NCI-H524 (cell line): ENCODE measurements around the gene LARGE1.

ENCODE experiments used
- DNase-seq, 2 experiments: peaks; one replicate each; lab custom pipeline; 2025; lab: John Stamatoyannopoulos, UW

The LARGE1 gene

DNA sequence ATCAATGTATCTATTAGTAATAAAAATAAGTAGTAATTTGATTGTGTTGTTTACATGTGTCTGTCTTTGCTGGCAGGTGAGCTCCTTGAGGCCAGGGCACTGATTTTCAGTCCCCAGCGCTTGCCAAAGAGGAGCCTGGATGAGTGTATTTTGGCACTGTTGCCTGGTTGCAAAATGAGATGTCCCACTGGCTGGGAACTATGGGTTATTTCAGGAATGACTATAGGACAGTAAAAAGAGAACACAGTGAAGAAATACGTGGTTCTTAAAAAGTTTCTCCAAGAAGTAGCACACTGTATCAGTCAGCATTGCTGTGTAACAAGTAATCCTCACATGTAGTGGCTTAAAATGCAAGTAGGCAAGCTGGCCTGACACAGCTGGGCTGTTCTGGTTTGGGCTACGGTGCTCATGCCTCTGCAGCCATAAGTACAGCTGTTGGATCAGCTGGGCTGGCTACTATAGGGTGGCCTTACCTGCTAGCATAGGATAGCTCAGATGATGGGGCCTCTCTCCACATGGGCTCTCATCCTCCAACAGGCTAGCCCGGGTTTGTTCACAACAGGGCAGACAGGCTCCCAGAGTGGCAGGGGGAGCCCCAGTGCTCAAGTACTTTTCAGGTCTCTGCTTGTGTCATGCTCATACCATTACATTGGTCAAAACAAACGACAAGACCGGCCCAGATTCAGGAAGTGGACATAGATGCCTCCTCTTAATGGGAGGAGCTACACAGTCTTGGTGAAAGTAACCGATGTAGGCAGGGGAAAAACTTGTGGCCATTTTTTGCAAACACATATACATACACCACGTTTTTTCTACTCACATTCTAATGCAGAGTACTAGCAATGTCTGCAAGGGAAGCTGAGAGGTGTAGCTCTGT is 399.1 kb downstream of the LARGE1 start:
- DNase-seq: no peak

DNA sequence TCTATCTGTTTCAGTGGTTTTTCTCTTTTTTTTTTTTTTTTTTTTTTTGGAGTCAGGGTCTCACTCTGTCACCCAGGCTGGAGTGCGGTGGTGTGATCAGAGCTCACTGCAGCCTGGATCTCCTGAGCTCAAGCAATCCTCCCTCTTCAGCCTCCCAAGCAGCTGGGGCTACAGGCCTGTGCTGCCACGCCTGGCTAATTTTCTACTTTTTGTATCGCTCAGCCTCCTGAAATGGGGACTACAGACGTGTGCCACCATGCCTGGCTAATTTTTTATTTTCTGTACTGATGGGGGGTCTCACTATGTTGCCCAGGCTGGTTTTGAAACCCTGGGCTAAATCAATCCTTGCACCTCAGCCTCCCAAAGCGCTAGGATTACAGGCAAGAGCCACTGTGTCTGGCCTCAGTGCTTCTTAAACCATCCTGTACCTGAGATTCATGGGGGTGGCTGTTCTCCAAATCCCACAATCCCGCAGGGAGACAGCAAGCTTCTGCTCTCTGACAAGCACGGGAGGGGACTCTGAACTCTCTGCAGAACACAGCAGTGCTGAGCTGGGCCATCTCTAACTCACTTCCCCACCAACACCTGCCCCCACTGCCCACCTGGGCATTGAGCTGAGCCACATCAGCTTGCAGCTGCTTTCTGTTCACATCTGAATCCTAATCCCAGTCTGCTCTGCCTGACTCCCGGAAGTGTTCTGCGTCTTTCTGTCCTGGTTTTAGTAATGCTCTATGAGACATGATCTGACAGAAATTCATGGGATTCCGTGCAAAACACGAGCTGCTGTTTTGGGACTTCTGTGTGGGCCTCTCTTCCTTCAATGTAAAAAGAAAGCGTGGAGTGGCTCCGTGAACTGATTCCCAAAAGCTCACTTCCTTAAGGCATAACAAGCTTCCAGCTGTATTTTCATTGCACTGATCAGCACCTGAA is 400.0 kb downstream of the LARGE1 start:
- no peak for DNase-seq

DNA sequence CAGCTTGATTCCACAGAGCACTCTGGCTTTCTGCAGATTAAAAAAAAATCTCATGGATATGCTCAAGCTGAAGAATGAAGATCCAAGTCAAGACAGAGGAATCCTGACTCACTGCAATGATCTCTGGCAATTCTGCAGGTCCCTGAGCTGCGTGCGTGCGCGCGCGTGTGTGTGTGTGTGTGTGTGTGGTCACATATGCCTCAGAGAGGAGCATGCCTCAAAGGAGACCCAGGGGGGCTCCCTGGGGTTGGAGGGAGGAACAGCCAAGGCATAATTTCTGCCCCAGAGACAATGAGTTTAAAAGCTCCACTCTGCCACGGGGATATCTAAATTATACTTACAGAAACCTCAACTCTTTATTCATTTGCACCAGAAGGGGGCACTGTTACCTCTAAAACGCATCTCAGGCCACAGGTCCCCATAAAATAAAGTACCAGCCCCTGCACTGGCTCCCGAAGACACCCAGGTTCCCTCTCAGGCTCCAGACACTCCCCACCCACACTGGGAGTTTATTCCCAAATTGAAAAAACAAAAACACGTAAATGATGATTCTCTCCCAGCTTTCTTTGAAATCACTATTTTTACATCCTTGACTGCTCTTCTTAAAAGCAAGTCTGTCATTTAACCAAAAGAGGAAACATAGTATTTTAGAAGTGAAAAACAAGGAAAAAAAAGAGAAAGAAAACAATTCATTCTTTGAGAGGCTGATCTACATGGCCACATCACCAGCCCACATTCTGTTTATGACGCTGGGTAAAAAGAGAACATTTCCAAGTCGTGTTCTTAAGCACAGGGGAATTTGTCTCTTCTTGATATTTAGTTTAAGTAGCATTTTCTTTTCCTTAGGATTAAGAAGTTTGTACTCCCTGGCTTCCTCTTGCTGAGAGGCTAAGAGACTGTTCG is 401.0 kb downstream of the LARGE1 start:
- peak in 1 of 2 experiments; percentile 61 for DNase-seq

DNA sequence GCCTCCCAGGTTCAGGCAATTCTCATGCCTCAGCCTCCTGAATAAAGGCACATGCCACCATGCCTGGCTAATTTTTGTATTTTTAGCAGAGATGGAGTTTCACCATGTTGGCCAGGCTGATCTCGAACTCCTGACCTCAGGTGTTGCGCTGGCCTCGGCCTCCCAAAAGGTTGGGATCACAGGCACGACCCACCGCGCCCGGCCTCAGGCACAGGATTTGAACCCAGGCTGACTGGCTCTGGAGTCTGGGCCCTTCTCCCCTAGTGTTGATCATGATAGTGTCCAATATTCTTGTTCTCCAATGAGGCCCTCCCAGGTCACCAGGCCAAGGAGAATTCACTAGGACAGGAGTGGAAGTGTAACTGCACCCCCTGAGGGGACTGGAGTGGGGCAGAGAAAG is 401.9 kb downstream of the LARGE1 start:
- no peak for DNase-seq

DNA sequence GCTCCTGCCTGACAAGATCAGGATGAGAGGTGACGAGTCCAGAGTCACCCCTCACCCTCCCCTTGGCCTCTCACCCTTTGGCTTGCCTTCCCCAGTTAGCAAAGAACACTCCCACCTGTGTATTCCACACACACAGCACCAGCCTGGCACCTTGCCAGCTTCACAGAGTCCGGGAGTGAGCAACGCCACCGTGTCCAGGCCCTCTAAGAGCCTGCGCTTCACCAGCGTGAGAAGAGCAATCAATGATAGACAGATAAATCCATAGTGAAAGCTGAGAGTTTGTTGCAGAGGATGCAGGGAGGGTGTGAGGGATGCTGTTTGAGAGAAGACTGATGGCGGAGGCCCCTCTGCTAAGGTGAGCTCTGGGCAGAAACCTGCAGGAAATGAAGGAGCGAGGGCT is 404.5 kb downstream of the LARGE1 start:
- DNase-seq: no peak

DNA sequence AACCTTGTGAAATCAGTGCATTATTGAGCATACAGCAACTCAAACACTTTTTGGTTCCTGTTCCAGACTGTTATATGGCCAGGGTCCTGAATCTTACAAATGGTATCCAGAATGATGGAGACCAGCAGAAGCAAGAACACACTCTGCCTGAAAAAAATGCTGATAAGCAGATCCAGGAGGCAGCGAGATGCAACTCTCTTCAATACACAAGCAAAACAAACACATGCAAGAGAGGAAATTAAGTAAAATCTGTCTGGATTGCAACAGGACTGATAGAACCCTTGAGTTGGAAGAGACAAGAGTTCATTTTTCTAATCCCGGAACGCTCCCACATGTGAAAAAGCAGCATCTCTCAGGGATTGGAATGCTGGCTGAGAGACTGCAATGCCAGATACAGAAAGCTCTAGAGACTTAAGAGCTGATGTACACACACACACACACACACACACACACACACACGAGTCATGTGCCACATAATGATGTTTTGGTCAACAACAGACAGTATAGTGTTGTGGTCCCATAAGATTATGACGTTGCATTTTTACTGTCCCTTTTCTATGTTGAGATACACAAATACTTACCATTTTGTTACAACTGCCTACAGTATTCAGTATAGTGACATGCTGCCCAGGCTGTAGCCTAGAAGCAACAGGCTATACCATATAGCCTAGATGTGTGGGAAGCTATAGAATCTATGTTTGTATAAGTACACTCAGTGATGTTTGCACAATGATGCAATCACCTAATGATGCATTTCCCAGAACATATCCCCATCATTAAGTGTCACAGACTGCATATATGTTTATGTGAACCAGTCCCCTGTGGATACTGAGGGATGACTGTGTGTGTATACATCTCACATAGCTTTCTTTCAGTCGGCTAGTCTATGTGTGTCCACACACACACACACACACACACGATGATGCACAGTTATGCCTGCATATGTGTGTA is 406.6 kb downstream of the LARGE1 start:
- DNase-seq: no peak

DNA sequence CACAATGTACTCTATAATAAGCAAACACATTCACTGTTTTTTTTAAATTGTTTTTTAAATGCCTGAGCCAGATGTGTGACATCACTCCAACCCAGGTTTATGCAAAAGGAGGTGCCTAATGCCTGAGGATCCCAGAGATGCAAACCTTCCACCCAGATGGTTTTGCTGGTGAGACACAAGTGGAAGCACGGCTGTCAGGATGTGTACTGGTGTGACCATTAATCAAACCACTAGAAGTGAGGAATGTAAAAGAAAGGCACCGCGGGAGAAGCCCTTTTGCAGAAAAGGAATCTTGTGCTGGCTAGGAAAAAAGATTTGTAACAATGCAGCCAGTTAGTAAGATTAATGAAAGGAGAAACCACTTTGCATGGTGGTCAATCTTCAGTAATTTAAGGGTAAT is 407.4 kb downstream of the LARGE1 start:
- DNase-seq: no peak

DNA sequence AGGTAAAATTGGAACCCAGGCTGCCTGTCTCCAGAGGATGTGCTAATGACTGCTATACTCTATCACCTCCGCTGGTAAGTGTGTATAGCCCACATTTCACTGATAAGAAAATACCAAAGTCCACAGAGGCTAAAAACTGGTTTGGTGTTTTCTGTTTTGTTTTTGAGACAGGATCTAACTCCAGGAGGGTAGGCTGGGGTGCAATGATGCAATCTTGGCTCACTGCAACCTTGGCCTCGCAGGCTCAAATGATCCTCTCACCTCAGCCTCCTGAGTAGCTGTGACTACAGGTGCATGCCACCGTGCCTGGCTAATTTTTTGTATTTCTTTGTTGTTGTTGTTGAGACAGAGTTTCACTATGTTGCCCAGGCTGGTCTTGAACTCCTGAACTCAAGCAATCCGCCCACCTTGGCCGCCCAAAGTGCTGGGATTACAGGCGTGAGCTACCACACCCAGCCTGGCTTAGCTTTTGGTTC is 409.8 kb downstream of the LARGE1 start:
- no peak for DNase-seq

DNA sequence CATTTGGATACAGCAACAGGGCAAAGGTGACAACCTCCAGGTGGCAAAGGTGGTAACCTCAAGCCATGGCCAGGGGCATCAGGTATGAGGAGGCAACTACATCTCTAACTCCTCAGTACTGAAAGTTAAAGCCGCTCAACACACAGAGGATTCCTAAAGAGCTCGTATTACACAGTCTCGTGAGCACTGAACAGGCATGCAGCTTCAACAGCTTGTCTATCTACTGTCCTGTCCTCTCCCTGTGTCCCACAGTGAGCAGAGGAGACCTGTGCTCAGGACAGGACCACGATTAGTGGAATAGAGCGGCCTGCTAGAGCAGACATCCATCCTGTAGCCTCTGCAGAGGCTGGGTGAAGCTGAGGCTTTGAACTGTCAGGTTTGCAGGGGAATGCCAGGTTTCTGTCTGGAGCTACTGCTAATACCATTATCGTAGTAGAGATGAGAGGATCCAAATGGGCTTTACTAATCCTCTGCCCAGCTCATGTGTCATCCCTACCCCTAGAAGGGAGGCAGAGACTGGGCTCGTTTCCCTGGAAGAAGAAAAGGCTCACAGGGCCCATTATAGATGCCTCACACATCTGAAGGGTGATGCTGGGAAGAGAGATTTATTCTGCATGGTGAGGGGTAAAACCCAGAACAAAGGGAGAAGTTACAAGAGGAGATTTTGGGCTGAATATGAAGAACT is 415.2 kb downstream of the LARGE1 start:
- DNase-seq: peak; percentile 29 to 80

DNA sequence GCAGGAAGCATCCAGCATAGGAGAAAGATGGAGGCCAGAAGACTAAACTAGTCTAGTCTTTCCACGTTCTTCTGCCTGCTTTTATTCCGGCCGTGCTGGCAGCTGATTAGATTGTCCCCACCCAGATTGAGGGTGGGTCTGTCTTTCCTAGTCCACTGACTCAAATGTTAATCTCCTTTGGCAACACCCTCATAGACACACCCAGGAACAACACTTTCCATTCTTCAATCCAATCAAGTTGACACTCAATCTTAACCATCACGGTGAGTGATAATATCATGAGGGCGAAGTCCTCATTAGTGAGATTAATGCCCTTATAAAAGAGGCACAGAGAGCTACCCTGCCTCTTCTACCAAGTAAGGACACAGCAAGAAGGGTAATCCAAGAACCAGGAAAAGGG is 424.2 kb downstream of the LARGE1 start:
- DNase-seq: no peak

DNA sequence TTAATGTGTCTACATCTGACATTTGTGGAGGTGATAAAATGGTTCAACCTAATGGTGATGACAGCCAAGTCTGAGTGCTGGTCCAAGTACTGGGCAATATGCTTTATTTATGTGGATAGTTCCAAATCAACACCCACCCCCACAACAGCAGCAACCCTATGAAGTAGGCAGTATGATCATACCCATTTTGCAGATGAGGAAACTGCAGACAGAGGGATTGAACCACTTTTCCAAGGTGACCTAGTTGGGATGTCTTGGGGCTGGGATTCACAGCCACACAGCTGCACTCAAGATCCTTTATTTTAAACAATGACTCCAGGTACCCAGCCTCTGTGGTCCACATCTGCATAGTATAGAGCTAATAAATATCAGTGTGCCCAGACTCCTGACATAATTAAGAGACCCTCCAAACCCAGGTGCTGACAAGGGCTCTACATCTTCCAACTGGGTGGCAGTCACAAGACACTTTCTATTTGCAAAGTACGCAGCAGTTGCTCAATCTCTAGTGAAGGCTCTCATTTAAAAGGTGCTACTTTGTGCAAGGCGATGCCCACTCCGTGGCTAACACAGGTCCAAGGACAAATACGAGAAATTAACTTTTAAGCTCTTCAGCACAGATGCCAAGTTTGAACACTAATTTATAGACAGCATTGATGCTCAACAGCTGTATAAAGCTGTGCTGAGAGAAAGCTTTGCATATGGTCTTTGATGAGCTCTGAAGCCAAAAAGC is 426.6 kb downstream of the LARGE1 start:
- no peak for DNase-seq

DNA sequence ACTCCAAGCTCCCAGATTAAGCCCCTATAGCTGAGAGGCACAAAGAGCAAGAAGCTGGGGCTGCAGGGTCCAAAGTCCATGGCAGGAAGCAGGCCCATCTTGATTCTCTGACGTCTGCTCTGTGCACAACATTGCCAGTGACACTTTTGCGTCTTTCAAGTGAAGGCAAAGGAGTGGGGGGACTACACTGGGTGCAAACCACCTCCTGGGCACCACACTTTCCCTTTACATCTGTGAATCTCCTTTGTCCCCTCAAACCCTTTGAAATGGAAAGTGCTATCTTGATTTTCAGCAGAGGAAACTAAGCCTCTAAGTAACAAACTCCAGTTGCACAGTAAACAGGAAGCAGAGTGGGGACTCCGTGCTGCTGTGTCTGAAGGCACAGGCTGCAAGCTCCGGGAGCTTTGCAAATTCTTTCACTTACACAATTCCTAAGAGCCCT is 428.0 kb downstream of the LARGE1 start:
- no peak for DNase-seq

DNA sequence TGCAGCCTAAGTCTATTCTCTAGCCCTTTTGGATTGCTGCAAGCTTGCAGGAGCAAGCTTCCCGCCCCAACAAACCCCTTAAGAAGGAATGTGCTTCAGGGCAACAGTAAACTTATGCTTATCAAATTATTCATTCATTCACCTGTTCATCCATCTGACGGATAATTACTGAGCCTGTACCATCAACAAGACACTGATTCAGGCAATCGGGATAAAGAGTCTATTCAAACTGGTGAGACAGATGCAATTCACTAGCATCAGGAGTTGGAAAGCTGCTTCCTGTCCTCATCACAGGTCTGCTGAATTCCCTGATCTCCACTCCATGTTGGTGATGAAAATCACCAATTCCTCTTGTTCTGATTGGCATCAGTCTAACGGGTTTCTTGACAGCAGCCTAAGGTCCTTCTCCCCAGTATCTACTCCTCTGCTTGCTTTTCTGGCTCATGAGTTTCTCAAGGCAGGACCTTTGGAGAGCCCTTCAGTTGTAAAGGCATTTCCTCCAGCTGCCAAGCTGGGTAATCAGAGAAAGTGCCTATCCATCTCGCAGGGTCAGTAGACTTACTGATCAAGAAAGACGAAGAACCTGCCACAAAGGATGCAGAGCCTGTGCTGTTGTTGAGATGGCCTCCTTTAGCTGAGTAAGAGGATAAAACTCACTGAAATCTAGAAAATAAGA is 433.1 kb downstream of the LARGE1 start:
- no peak for DNase-seq

DNA sequence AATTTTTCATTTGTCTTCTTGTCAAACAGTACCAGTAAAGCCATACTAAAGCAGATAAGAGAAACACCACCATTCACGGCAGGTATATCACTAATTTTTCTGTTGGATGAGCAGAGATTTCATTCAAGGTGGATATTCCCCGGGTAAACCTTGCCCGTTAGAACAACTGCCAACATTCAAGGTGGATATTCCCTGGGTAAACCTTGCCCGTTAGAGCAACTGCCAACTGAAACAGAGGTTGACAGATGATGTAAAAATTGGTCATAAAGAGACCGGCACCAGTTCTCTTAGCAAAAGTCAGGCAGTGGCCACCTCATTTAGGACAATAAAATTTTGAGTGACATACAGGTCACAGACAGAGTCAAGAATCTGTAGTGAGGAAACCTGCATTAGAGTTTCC is 438.7 kb downstream of the LARGE1 start:
- no peak for DNase-seq

DNA sequence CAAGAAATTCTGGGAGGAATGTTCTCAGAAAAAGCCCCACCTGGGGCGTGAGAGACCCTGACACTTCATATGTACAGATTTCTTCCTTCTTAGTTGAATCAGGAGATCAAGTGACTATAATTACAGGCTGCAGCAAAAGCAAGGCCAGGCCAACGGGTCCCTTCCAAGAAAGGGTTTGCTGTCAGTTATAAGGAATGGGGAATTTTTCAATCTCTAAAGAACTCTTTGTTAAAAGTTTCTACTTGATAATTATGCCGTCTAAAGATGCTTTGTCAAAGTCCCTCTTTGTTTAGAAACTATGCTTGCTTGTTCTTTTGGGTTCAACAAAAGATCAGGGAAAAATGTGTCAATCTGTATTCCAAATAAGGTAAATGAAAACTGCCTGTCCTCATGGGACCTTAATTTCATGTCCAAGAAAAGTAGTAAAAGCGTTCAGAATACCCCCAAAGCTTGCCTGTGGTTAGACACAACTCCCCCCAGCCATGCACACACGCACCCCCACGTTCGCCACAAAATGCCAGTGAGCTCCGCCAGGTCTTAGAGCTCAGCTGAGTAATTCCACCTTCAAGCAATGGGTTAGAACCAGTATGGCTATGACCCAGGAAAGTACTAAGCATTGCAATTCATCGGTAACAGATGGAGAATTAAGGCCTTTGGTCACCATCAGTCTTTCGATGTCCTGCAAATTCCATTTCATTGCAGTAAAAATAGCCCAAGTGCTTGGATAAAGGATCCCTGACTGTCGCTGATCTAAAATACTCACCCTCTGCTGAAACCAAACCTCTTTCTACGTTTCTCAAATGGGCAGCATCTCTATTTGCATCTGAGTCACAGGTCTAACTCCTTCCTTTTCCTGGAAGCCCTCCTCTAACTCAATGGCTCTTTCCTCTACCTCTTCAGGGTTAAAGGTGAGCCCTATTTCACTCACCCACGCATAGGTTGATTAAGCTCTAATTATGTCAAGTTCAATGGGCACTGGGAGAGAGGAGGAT is 442.9 kb downstream of the LARGE1 start:
- DNase-seq: no peak

DNA sequence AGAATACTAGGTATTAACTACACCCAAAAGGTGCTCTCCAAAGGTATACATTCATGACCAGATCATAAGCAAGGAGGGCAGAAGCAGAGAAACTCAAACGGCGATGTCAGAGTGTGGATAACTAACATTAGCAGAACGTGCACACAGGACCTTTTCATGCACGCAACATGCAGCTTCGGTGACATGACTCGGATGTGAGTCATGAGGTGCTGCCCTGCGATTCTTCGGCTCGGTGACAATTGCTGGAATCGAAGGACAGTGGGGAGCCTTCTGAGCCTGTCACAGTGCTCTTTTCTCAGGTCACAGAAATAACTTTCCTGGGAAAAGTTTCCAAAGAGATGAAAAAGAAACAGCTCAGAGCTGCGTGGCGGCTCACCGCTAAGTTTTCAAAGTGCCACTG is 443.6 kb downstream of the LARGE1 start:
- no peak for DNase-seq

DNA sequence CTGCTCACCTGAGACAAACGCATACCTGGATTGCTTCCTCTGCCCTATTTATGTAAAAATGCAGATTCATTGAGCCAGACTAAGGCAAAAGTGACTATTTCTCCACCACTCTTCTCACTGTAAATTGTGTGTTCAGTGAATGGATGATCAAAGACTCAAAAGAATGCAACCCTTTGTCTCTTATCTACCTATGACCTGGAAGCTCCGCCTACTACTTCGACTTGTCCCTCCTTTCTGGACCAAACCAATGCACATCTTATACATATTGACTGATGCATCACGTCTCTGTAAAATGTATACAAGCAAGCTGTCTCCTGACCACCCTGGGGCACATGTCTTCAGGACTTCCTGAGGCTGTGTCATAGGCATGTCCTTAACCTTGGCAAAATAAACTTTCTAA is 444.1 kb downstream of the LARGE1 start:
- no peak for DNase-seq
